Hepatocyte (in vitro differentiated cells): ENCODE measurements around the gene SEPTIN8. TPM values are rescaled to one million over a fixed set of nuclear protein-coding genes. Genes with fewer than 3 reads are reported as not detected.

Source experiments
- DNase-seq: peaks from one replicate; pipeline ENCODE4 v3.0.0-alpha.2; 2016; ENCODE audit warnings: low spot score
- H2AFZ ChIP-seq: fragments of 200-600 bp; sonication (generic); 2 replicates; pipeline ENCODE4 v1.6.0; 2016; ENCODE audit warnings: antibody characterized with exemption, mild to moderate bottlenecking
- H3K27ac ChIP-seq: fragments of 200-600 bp; sonication (generic); 2 replicates; pipeline ENCODE4 v1.5.1; 2016; ENCODE audit warnings: mild to moderate bottlenecking
- H3K27me3 ChIP-seq: fragments of 200-600 bp; sonication (generic); 2 replicates; pipeline ENCODE4 v1.6.1; 2016
- H3K36me3 ChIP-seq: fragments of 200-600 bp; sonication (generic); replicated peaks from 2 replicates; pipeline ENCODE4 v1.5.1; 2016; ENCODE audit warnings: low read depth; ENCODE audit not compliant: insufficient read depth
- H3K4me1 ChIP-seq: fragments of 200-600 bp; sonication (generic); 2 replicates; pipeline ENCODE4 v1.5.1; 2016; ENCODE audit warnings: mild to moderate bottlenecking, moderate library complexity; ENCODE audit not compliant: insufficient read depth
- H3K4me2 ChIP-seq: fragments of 200-600 bp; sonication (generic); 2 replicates; pipeline ENCODE4 v1.6.0; 2016
- H3K4me3 ChIP-seq: fragments of 200-600 bp; sonication (generic); 2 replicates; pipeline ENCODE4 v1.5.1; 2016; ENCODE audit warnings: mild to moderate bottlenecking
- H3K79me2 ChIP-seq: fragments of 200-600 bp; sonication (generic); 2 replicates; pipeline ENCODE4 v1.6.0; 2017; ENCODE audit warnings: mild to moderate bottlenecking
- H3K9me2 ChIP-seq: fragments of 200-600 bp; sonication (generic); replicated peaks from 2 replicates; pipeline ENCODE4 v1.6.0; 2017; ENCODE audit warnings: mild to moderate bottlenecking; ENCODE audit not compliant: insufficient read depth
- H3K9me3 ChIP-seq: fragments of 200-600 bp; sonication (generic); 2 replicates; pipeline ENCODE4 v1.5.1; 2016; ENCODE audit warnings: low read depth, mild to moderate bottlenecking
- H4K20me1 ChIP-seq: fragments of 200-600 bp; sonication (generic); 2 replicates; pipeline ENCODE4 v1.6.0; 2016; ENCODE audit warnings: mild to moderate bottlenecking; ENCODE audit not compliant: insufficient read depth, poor library complexity, severe bottlenecking
- EZH2 ChIP-seq: fragments of 200-600 bp; sonication (generic); IDR thresholded peaks from 2 replicates; pipeline ENCODE4 v1.6.1; 2016; ENCODE audit warnings: antibody characterized with exemption, mild to moderate bottlenecking, borderline replicate concordance
- EZH2phosphoT487 ChIP-seq: fragments of 200-600 bp; sonication (generic); IDR thresholded peaks from one replicate; pipeline ENCODE4 v1.6.1; 2018; ENCODE audit warnings: antibody characterized with exemption, mild to moderate bottlenecking, low read depth, moderate library complexity; ENCODE audit not compliant: unreplicated experiment, severe bottlenecking
- WGBS: methylation state at CpG from one replicate; pipeline ENCODE4 v1.1.6; 2016; ENCODE audit warnings: low lambda C conversion rate; ENCODE audit errors: missing lambda C conversion rate; 5-methylcytosine and 5-hydroxymethylcytosine counted together
- polyA plus RNA-seq: library from polyadenylated mRNA; unstranded; fragments of >200 nt; fragmentation: Nextera tagmentation; extraction: Ambion mirVana; gene quantifications from 2 replicates; pipeline ENCODE4 v1.2.1, GENCODE V29; 2016
- total RNA-seq: library from RNA; depleted of rRNA; stranded (reverse); fragments of >200 nt; gene quantifications from 2 replicates; pipeline ENCODE4 v1.2.3, GENCODE V29; 2014
- TF ChIP-seq, protein P1 (sequence below): fragments of 200-600 bp; sonication (generic); IDR thresholded peaks from 2 replicates; pipeline ENCODE4 v1.5.1; 2016; ENCODE audit warnings: antibody characterized with exemption, mild to moderate bottlenecking; ENCODE audit not compliant: poor library complexity

Gene SEPTIN8
- total and polyA plus RNA-seq, 2 experiments from 2014 or later = 18.7 to 41.9 TPM

DNA sequence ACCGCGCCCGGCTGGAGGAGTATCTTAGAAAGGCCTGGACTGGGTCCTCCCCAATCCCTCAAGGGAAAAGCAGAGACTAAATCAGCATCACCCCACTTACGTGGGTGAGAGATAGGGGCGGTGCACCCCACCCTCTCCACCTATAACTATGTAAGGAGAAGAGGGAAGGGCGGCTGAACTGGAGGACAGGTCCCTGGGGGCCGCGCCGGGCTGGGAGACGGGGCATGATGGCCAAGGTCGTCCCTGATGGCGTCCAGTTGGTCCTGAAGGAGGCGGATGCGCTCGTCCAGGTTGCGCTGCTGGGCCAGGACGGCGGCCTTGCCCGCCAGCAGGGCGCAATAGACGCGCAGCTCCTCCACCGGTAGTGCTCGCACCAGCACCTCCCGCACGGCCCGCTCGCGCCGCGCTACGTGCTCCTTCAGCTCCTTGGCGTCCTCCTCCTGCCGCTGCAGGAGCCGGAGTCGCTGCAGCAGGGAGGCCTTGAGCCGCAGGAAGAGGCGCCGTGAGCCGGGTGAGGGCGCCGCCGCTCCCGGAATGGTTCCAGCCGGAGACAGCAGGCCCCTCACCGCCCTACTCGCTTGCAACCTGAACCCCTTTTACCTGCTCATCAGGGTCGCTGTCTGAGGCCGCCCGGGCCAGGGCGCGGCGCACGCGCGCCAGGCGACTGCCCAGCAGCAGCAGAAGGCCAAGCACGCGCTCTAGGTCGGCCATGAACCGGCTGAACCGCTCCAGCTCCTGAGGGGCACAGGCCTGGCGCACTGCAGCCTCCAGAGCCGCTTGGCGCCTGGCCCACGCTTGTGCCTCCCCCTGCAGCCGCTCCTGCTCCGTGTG lies 45.8 kb upstream of the SEPTIN8 start:
- Histone ChIP-seq H3K4me2 (peak overlapping the region; percentile 84), H4K20me1 (no peaks in the 10 kb centered on the region), H3K9me3 (no peaks in the 10 kb centered on the region), H3K4me3 (no peak overlapping the region), H3K4me1 (peaks cover 11% of the 10 kb centered on the region), H3K27me3 (no peaks in the 10 kb centered on the region), H3K36me3 (no peaks in the 10 kb centered on the region), H3K79me2 (no peaks in the 10 kb centered on the region), H2AFZ (peak overlapping the region; percentile 84), H3K9me2 (no peaks in the 10 kb centered on the region), H3K27ac (peak overlapping the region; percentile 18)
- WGBS = 27% methylated on average over 62 of the region's 68 CpGs
- DNase-seq = peak; percentile 76
- TF ChIP-seq EZH2 = no peak
- TF ChIP-seq, protein P1, sequence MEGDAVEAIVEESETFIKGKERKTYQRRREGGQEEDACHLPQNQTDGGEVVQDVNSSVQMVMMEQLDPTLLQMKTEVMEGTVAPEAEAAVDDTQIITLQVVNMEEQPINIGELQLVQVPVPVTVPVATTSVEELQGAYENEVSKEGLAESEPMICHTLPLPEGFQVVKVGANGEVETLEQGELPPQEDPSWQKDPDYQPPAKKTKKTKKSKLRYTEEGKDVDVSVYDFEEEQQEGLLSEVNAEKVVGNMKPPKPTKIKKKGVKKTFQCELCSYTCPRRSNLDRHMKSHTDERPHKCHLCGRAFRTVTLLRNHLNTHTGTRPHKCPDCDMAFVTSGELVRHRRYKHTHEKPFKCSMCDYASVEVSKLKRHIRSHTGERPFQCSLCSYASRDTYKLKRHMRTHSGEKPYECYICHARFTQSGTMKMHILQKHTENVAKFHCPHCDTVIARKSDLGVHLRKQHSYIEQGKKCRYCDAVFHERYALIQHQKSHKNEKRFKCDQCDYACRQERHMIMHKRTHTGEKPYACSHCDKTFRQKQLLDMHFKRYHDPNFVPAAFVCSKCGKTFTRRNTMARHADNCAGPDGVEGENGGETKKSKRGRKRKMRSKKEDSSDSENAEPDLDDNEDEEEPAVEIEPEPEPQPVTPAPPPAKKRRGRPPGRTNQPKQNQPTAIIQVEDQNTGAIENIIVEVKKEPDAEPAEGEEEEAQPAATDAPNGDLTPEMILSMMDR = peak; percentile 10

DNA sequence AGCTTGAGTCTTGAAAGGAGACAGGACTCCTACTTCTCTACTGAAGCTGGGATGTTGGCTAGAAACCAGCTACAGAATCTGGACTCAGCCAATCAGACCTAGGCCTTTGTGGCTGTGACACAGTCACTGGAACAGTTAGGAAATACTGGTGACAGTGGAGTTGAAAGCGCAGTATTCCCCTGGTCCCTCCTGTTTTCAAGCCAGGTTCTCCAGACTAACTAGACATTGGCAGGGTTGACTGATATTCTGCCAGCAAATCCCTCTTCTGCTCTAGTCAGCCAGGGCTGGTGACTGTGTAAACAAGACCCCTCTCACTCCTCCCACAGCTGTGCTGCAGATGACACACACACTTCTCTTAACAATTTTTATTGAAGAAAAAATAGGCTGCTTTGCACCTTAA lies 44.8 kb upstream of the SEPTIN8 start:
- Histone ChIP-seq H3K4me1 (peaks cover 11% of the 10 kb centered on the region), H2AFZ (no peak overlapping the region), H3K79me2 (no peaks in the 10 kb centered on the region), H3K9me2 (no peaks in the 10 kb centered on the region), H3K27me3 (no peaks in the 10 kb centered on the region), H4K20me1 (no peaks in the 10 kb centered on the region), H3K4me3 (no peak overlapping the region), H3K9me3 (no peaks in the 10 kb centered on the region), H3K4me2 (no peak overlapping the region), H3K36me3 (no peaks in the 10 kb centered on the region), H3K27ac (no peak overlapping the region)
- peak; percentile 47 for DNase-seq
- 86% methylated on average over 1 of the region's 1 CpG for WGBS
- TF ChIP-seq EZH2 (no peak), EZH2phosphoT487 (no peak)
- TF ChIP-seq, protein P1 = no peak

DNA sequence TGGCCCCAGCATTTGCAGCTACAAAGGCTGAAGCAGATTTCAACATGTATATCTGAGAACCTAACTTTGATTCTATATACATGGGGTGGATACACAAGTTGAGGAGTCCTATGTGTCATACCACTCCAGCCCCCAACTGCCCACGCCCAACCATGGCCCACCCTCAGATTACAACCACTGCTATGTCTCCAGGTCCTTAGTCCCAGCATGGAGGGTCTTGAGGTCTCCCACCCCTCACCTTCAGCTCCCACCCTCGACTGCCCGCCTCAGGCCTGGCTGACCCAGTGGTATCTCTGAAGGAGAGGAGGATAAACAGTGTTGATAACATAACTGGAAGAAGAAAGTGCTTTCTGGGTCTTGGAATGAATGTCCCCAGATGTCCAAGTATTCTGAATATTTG lies 44.3 kb upstream of the SEPTIN8 start:
- Histone ChIP-seq H3K27me3 (no peaks in the 10 kb centered on the region), H3K4me2 (no peak overlapping the region)
- WGBS = 94% methylated on average over 3 of the region's 3 CpGs

More for the DNA sequence above, 44.3 kb upstream of the SEPTIN8 start:
- TF ChIP-seq EZH2phosphoT487 (no peak), EZH2 (no peak)
- TF ChIP-seq, protein P1 = no peak
- H3K9me3 ChIP-seq = no peaks in the 10 kb centered on the region
- H3K4me3 ChIP-seq = no peak overlapping the region
- no peaks in the 10 kb centered on the region for H3K79me2 ChIP-seq
- no peak overlapping the region for H2AFZ ChIP-seq
- H3K27ac ChIP-seq = no peak overlapping the region
- no peaks in the 10 kb centered on the region for H4K20me1 ChIP-seq
- H3K4me1 ChIP-seq = peaks cover 11% of the 10 kb centered on the region
- no peak for DNase-seq
- H3K36me3 ChIP-seq = no peaks in the 10 kb centered on the region
- no peaks in the 10 kb centered on the region for H3K9me2 ChIP-seq
